Cardiac fibroblast (primary cell): ENCODE results near the gene ZNF766.
A peak's percentile ranks its signal among the peaks of the same experiment; 100 is the strongest.
"Not testable (repeated sequence)": the region's sequence is repeated elsewhere in the genome, so short reads cannot be mapped to it uniquely, and the experiment has no call there.

ENCODE experiments used
- DNase-seq, 2 donors: peaks; one replicate each; pipeline versions ENCODE4 v3.0.0 to v3.0.0-alpha.2; 2010; ENCODE audit warnings: low read depth in 2 of 2
- H3K4me3 ChIP-seq, 2 donors: replicated peaks in 1 of 2; 1 replicate in 1 of 2; 2 replicates in 1 of 2; pipeline ENCODE4 v1.5.1; 2011; ENCODE audit warnings: low read depth in 2 of 2, low read length in 2 of 2, mild to moderate bottlenecking in 2 of 2, moderate library complexity in 1 of 2
- TF ChIP-seq, protein P1 (sequence below): IDR thresholded peaks from one replicate; pipeline ENCODE4 v1.5.1; 2011; ENCODE audit warnings: low read depth, mild to moderate bottlenecking, low read length, inconsistent platforms

The ZNF766 gene

GRCh38 chr19:52335768-52336116 lies 66.4 kb downstream of the ZNF766 start:
- TF ChIP-seq, protein P1, sequence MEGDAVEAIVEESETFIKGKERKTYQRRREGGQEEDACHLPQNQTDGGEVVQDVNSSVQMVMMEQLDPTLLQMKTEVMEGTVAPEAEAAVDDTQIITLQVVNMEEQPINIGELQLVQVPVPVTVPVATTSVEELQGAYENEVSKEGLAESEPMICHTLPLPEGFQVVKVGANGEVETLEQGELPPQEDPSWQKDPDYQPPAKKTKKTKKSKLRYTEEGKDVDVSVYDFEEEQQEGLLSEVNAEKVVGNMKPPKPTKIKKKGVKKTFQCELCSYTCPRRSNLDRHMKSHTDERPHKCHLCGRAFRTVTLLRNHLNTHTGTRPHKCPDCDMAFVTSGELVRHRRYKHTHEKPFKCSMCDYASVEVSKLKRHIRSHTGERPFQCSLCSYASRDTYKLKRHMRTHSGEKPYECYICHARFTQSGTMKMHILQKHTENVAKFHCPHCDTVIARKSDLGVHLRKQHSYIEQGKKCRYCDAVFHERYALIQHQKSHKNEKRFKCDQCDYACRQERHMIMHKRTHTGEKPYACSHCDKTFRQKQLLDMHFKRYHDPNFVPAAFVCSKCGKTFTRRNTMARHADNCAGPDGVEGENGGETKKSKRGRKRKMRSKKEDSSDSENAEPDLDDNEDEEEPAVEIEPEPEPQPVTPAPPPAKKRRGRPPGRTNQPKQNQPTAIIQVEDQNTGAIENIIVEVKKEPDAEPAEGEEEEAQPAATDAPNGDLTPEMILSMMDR: no peak
- peak overlapping the region; percentile 82 to 85 for H3K4me3 ChIP-seq

DNA sequence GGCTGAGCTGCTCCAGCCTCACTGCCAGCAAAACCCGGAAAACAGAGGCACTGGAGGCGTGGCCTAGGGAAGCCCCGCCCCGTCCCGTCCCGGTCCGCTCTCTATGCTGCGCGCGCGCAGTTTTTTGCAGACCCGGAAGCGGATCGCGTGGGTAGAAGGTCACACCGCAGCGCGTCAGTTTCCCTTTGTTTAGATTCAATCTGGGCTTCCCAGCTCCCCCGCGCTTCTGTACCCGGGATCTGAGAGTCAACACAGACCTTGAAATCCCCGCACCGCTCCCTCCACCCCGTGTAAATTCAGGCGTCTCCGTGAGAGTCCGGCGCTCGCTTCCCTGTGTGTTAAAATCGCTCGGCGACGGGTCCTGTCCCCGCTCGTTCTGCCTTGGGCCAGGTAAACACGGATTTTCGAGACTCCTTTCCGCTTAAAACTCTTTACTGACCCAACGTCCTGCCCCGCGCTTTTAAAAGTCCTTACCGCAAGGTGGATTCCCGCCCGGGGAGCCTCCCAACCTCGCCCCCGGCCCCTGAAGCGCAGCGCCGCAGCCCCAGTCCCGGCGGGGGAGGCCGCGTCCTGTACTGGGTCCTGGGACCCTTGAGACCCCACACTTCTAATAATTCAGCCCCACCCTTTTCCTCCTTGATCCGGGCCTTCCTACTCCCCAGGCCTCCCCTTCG lies 66.9 kb downstream of the ZNF766 start, which contains the start of gene ZNF610:
TSS of gene ZNF610 (plus strand) at position 127 of the 674 bp plus-strand sequence. CDS start 12,930 bp downstream, outside the sequence.
- DNase-seq: peak; percentile 88 to 89
- peak within 1 kb of the TSS; percentile 82 to 85 for H3K4me3 ChIP-seq
- TF ChIP-seq, protein P1: no peak

More at GRCh38 chr19:52335768-52336116, 66.4 kb downstream of the ZNF766 start:
- no peak for DNase-seq

DNA sequence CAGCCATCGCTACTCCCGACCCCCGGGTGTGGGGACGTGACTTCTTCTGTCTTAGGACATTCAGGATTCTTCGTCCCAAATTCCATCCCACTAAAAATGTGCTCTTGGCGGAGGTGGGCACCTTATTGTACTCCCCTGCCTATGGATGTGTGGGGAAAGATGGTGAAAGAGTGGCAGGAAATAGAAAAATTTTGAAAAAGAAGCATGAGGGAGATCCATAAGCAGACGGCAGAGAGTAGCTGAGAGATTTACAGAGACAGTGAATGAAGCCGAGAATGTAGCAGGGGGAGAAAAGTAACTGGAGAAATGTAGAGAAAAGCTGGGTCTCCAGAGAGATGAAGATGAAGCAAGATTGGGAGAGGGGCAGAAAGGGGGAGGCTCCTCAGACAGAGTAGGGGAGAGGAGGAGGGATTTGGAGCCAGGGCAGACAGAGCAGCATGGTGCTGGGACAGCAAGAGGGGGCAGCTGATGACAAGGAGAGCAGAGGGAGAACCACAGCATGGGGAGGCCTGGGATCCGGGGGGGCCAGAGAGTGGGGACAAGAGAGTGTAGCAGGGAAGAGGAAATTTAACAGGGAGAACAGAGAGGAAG lies 67.5 kb downstream of the ZNF766 start:
- DNase-seq: peak; percentile 6 to 9
- TF ChIP-seq, protein P1: no peak
- H3K4me3 ChIP-seq: peak overlapping the region; percentile 82 to 85

DNA sequence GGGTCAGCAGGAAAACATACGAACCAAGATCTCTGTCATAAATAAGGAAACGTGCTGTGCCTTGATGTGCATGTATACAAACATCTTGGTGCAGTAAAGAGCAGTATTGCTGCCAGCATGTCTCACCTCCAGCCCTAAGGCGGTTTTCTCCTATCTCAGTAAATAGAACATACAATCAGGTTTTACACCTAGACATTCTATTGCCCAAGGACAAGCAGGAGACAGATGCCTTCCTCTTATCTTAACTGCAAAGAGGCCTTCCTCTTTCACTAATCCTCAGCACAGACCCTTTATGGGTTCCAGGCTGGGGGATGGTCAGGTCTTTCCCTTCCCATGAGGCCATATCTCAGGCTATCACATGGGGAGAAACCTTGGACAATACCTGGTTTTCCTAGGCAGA lies 69.6 kb downstream of the ZNF766 start:
- H3K4me3 ChIP-seq, DNase-seq: not testable (repeated sequence)

DNA sequence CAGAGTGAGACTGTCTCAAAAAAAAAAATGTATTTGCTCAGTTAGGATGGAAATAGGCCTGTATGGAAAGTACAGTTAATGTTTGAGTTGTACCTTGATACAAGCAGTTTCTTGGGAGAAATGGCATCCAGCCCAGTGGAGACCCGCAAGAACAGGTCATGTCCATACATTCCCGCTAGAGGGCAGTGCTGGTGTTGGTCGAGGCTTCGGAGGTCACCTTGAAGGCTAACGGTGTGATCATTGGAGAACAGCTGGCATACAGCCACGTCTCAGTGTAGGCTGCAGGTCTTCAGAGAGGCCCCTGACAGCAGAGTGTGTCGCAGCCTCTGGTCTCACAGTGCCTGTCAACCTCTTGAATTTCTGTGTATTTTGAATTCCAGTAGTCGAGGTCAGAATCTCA lies 74.2 kb downstream of the ZNF766 start:
- TF ChIP-seq, protein P1: peak; percentile 37
- no peak overlapping the region for H3K4me3 ChIP-seq
- peak; percentile 11 to 51 for DNase-seq

GRCh38 chr19:52345162-52345561 lies 75.8 kb downstream of the ZNF766 start:
- H3K4me3 ChIP-seq: no peak overlapping the region
- DNase-seq: peak in 1 of 2 donors; percentile 7

More at GRCh38 chr19:52345162-52345561, 75.8 kb downstream of the ZNF766 start:
- TF ChIP-seq, protein P1: no peak
